Tibial nerve (tissue), 4 donors: ENCODE results near the gene NACA2. TPM values are rescaled to one million over a fixed set of nuclear protein-coding genes. Genes with fewer than 3 reads are reported as not detected.

Source experiments
- DNase-seq, 2 donors: peaks; one replicate each; pipeline ENCODE4 v3.0.0-alpha.2; 2019; ENCODE audit warnings: low spot score in 2 of 2
- H3K27ac ChIP-seq, 4 donors: fragments of 200-600 bp; sonication (generic) in 3 of 4; one replicate each; pipeline ENCODE4 v1.5.1; 2017 to 2019; ENCODE audit warnings: mild to moderate bottlenecking in 1 of 4
- H3K27me3 ChIP-seq, 2 donors: fragments of 200-600 bp; sonication (generic) in 1 of 2; one replicate each; pipeline versions ENCODE4 v1.5.1 to v1.6.0; 2017 to 2019
- H3K36me3 ChIP-seq, 3 donors: fragments of 200-600 bp; sonication (generic); one replicate each; pipeline ENCODE4 v1.5.1; 2018 to 2019
- H3K4me1 ChIP-seq, 4 donors: fragments of 200-600 bp; sonication (generic) in 3 of 4; one replicate each; pipeline ENCODE4 v1.5.1; 2017 to 2019
- H3K4me3 ChIP-seq, 4 donors: fragments of 200-600 bp; sonication (generic) in 3 of 4; one replicate each; pipeline ENCODE4 v1.5.1; 2017 to 2019; ENCODE audit warnings: mild to moderate bottlenecking in 1 of 4, moderate library complexity in 1 of 4
- H3K9me3 ChIP-seq, 4 donors: fragments of 200-600 bp; sonication (generic) in 3 of 4; one replicate each; pipeline ENCODE4 v1.5.1; 2017 to 2019
- EP300 ChIP-seq, 2 donors: sonication (generic); formaldehyde crosslinking; IDR thresholded peaks; one replicate each; pipeline ENCODE4 v1.6.1; 2017; ENCODE audit warnings: antibody characterized with exemption in 2 of 2, mild to moderate bottlenecking in 1 of 2
- POLR2A ChIP-seq, 2 donors: fragments of 450-650 bp; IDR thresholded peaks; one replicate each; pipeline ENCODE4 v1.6.1; 2017; ENCODE audit warnings: antibody characterized with exemption in 2 of 2, mild to moderate bottlenecking in 2 of 2, moderate library complexity in 2 of 2
- WGBS, 2 donors: methylation state at CpG; one replicate each; pipeline ENCODE4 v1.1.5; 2018; 5-methylcytosine and 5-hydroxymethylcytosine counted together
- total RNA-seq, 4 donors: library from RNA; depleted of rRNA; stranded (reverse); fragments of >200 nt; gene quantifications; one replicate each; pipeline ENCODE4 v1.1.0, GENCODE V29; 2016
- TF ChIP-seq, protein P1 (sequence below), 5 experiments: fragments of 200-600 bp in 3 of 5; fragments of 450-650 bp in 2 of 5; sonication (generic) in 3 of 5; IDR thresholded peaks; one replicate each; pipeline ENCODE4 v1.5.1; 2016 to 2019; ENCODE audit warnings: antibody characterized with exemption in 5 of 5, mild to moderate bottlenecking in 3 of 5, moderate library complexity in 2 of 5

Gene NACA2
- total RNA-seq, 4 donors from 2014 or later: not detected

GRCh38 chr17:61583660-61584264, 7.3 kb downstream of the NACA2 start:
- no peak for DNase-seq
- H3K9me3 ChIP-seq: no peaks in the 10 kb centered on the region
- TF ChIP-seq, protein P1, sequence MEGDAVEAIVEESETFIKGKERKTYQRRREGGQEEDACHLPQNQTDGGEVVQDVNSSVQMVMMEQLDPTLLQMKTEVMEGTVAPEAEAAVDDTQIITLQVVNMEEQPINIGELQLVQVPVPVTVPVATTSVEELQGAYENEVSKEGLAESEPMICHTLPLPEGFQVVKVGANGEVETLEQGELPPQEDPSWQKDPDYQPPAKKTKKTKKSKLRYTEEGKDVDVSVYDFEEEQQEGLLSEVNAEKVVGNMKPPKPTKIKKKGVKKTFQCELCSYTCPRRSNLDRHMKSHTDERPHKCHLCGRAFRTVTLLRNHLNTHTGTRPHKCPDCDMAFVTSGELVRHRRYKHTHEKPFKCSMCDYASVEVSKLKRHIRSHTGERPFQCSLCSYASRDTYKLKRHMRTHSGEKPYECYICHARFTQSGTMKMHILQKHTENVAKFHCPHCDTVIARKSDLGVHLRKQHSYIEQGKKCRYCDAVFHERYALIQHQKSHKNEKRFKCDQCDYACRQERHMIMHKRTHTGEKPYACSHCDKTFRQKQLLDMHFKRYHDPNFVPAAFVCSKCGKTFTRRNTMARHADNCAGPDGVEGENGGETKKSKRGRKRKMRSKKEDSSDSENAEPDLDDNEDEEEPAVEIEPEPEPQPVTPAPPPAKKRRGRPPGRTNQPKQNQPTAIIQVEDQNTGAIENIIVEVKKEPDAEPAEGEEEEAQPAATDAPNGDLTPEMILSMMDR (IDR thresholded peaks at IDR 0.05): no peak
- TF ChIP-seq EP300 (IDR thresholded peaks at IDR 0.05): no peak
- H3K4me1 ChIP-seq: no peaks in the 10 kb centered on the region
- 94 to 95% methylated on average over 4 of the region's 4 CpGs for WGBS, 2 donors
- H3K27ac ChIP-seq: no peak overlapping the region
- peaks cover 0 to 4% of the 10 kb centered on the region in 2 donors for H3K27me3 ChIP-seq
- no peaks in the 10 kb centered on the region for H3K36me3 ChIP-seq
- H3K4me3 ChIP-seq: no peak overlapping the region

- no peak for DNase-seq
- TF ChIP-seq, protein P1 (IDR thresholded peaks at IDR 0.05): no peak
- TF ChIP-seq POLR2A (IDR thresholded peaks at IDR 0.05) (no peak), EP300 (IDR thresholded peaks at IDR 0.05) (no peak)
- H3K36me3 ChIP-seq: no peaks in the 10 kb centered on the region
- H3K9me3 ChIP-seq: no peaks in the 10 kb centered on the region
- H3K4me3 ChIP-seq: no peak overlapping the region
- H3K27ac ChIP-seq: no peak overlapping the region
- 58 to 60% methylated on average over 3 of the region's 3 CpGs for WGBS, 2 donors
- H3K27me3 ChIP-seq: peaks cover 0 to 4% of the 10 kb centered on the region in 2 donors
- H3K4me1 ChIP-seq: no peaks in the 10 kb centered on the region
These were observed 7.8 kb downstream of the NACA2 start for GRCh38 chr17:61583242-61583641.

DNA sequence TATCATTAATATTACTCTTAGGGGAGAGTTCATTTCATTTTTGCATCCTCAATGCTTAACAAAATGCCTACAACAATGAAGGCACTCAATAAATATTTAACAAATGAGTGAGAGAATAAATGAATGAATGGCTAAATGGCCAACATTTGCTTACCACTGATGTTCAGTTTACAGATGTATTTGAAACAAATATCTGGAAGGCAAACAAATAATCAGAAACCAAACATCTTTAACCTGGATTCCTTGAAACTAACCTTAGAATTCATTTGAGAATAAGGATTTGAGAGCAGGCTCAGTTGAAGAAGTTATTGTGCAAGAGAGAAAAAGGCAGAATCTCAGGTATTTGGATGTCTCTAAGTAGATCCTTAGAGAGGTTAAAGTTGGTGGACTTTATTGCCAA, 8.4 kb downstream of the NACA2 start:
- Histone ChIP-seq H3K27me3 (peaks cover 0 to 4% of the 10 kb centered on the region in 2 donors), H3K27ac (no peak overlapping the region), H3K4me3 (no peak overlapping the region), H3K4me1 (no peaks in the 10 kb centered on the region), H3K36me3 (no peaks in the 10 kb centered on the region), H3K9me3 (no peaks in the 10 kb centered on the region)
- DNase-seq: no peak
- TF ChIP-seq POLR2A (IDR thresholded peaks at IDR 0.05) (no peak), EP300 (IDR thresholded peaks at IDR 0.05) (no peak)
- TF ChIP-seq, protein P1 (IDR thresholded peaks at IDR 0.05): no peak

DNA sequence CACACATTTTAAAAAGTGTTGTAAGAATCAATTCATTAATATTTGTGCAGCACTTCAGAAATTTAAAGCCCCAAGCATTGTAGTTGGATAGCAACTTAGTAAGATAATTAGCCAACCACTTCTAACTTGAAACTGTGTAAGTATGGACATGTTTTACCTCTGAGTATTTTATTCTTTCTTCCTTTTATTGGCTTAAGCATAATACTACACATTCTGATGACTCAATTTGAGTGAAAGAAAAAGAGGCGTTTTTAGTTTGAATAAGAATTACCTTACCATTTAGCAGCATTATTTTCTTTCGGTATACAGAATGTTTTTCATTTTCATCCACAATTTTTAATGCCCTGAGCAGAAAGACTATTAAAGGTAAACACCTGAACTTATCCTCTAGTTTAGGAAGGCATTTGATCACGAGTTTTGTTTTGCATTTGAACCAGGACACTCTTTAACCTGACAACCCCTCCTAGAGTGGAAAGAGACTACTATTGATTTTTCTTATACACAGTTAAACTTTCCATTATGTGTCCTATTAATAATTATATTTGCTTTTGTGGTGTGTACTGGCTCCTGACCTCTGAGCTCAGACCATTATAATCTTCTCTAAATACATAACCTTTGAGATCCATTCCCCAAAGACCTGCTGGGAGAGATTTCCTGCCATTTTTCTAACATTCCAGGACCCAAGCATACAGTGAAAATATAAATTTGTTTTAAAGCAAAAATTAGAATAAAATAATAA, 9.2 kb downstream of the NACA2 start:
- Histone ChIP-seq H3K4me1 (no peaks in the 10 kb centered on the region), H3K9me3 (no peaks in the 10 kb centered on the region), H3K27me3 (peaks cover 0 to 4% of the 10 kb centered on the region in 2 donors), H3K27ac (no peak overlapping the region), H3K36me3 (no peaks in the 10 kb centered on the region), H3K4me3 (no peak overlapping the region)
- no peak for DNase-seq
- TF ChIP-seq EP300 (IDR thresholded peaks at IDR 0.05) (no peak), POLR2A (IDR thresholded peaks at IDR 0.05) (no peak)
- TF ChIP-seq, protein P1 (IDR thresholded peaks at IDR 0.05): no peak
- 76 to 81% methylated on average over 3 of the region's 3 CpGs for WGBS, 2 donors

GRCh38 chr17:61580502-61580901, 10.5 kb downstream of the NACA2 start:
- no peak for TF ChIP-seq EP300 (IDR thresholded peaks at IDR 0.05)
- TF ChIP-seq, protein P1 (IDR thresholded peaks at IDR 0.05): no peak
- no peak for TF ChIP-seq POLR2A (IDR thresholded peaks at IDR 0.05)
- Histone ChIP-seq H3K36me3 (no peaks in the 10 kb centered on the region), H3K27ac (no peak overlapping the region), H3K4me3 (no peak overlapping the region), H3K27me3 (peaks cover 0 to 4% of the 10 kb centered on the region in 2 donors), H3K4me1 (no peaks in the 10 kb centered on the region), H3K9me3 (no peaks in the 10 kb centered on the region)
- DNase-seq: no peak
- 23 to 40% methylated on average over 2 of the region's 2 CpGs for WGBS, 2 donors
